A673 (cell line): ENCODE results near the gene PDE4A.
"Not testable (repeated sequence)": the region's sequence is repeated elsewhere in the genome, so short reads cannot be mapped to it uniquely, and the experiment has no call there.

Experiments used
- EZH2 ChIP-seq: fragments of 200-600 bp; sonication (generic); IDR thresholded peaks from 2 replicates; pipeline ENCODE4 v1.6.1; 2017; ENCODE audit warnings: borderline replicate concordance, low read depth, mild to moderate bottlenecking, mixed read lengths, antibody characterized with exemption, low read length; ENCODE audit not compliant: poor library complexity, severe bottlenecking
- TF ChIP-seq, protein P1 (sequence below): fragments of 300-800, 200-600 bp; sonication (generic); conservative IDR thresholded peaks from 2 replicates; pipeline ENCODE4 v1.5.1; 2017; ENCODE audit warnings: low read depth, mild to moderate bottlenecking, antibody characterized with exemption, low read length, moderate library complexity, mixed read lengths

DNA sequence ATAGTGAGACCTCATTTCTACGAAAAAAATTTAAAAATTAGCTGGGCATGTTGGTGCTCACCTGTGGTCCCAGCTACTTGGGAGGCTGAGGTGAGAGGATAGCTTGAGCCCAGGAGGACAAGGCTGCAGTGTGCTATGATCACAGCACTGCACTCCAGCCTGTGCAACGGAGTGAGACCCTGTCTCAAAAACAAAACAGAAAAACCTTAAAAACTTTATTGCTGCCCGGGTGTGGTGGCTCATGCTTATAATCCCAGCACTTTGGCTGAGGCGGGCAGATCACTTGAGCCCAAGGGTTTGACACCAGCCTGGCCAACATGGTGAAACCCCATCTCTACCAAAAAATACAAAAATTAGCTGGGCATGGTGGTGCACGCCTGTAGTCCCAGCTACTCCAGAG lies 9.1 kb upstream of the PDE4A start:
- TF ChIP-seq, protein P1, sequence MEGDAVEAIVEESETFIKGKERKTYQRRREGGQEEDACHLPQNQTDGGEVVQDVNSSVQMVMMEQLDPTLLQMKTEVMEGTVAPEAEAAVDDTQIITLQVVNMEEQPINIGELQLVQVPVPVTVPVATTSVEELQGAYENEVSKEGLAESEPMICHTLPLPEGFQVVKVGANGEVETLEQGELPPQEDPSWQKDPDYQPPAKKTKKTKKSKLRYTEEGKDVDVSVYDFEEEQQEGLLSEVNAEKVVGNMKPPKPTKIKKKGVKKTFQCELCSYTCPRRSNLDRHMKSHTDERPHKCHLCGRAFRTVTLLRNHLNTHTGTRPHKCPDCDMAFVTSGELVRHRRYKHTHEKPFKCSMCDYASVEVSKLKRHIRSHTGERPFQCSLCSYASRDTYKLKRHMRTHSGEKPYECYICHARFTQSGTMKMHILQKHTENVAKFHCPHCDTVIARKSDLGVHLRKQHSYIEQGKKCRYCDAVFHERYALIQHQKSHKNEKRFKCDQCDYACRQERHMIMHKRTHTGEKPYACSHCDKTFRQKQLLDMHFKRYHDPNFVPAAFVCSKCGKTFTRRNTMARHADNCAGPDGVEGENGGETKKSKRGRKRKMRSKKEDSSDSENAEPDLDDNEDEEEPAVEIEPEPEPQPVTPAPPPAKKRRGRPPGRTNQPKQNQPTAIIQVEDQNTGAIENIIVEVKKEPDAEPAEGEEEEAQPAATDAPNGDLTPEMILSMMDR: not testable (repeated sequence)
- not testable (repeated sequence) for TF ChIP-seq EZH2
